ENCODE measurements around the gene AATF.

The AATF gene

GRCh38 chr17:36948717-36949460 lies at the start of gene AATF:
Gene AATF (plus strand): TSS chr17:36948954. CDS start chr17:36949126, 172 bp downstream.
- DNase-seq (ENCODE audit: low read depth in 2 of 2), result peak; percentile 91 to 96

GRCh38 chr17:36899250-36900159 lies 49.2 kb upstream of the AATF start:
- no peak for DNase-seq (ENCODE audit: low read depth in 2 of 2)

- DNase-seq (ENCODE audit: low read depth in 2 of 2), result no peak
Observed at GRCh38 chr17:36900160-36900512, 48.6 kb upstream of the AATF start.

GRCh38 chr17:36901506-36901905 lies 47.2 kb upstream of the AATF start:
- no peak for DNase-seq (ENCODE audit: low read depth in 2 of 2)

GRCh38 chr17:36907407-36907806 lies 41.3 kb upstream of the AATF start:
- DNase-seq (ENCODE audit: low read depth in 2 of 2), result no peak

GRCh38 chr17:36910513-36910912 lies 38.2 kb upstream of the AATF start:
- DNase-seq (ENCODE audit: low read depth in 2 of 2), result no peak

- DNase-seq (ENCODE audit: low read depth in 2 of 2), result no peak
Observed at GRCh38 chr17:36911001-36911400, 37.8 kb upstream of the AATF start.

GRCh38 chr17:36913132-36913531 lies 35.6 kb upstream of the AATF start:
- no peak for DNase-seq (ENCODE audit: low read depth in 2 of 2)

- no peak for DNase-seq (ENCODE audit: low read depth in 2 of 2)
Observed at GRCh38 chr17:36918211-36918691, 30.5 kb upstream of the AATF start.

GRCh38 chr17:36919407-36919968 lies 29.3 kb upstream of the AATF start:
- DNase-seq (ENCODE audit: low read depth in 2 of 2), result no peak

- DNase-seq (ENCODE audit: low read depth in 2 of 2), result no peak
Observed at GRCh38 chr17:36920032-36921005, 28.4 kb upstream of the AATF start.

GRCh38 chr17:36921095-36921851 lies 27.5 kb upstream of the AATF start:
- peak in 1 of 2 donors; percentile 34 for DNase-seq (ENCODE audit: low read depth in 2 of 2)

GRCh38 chr17:36922175-36922574 lies 26.6 kb upstream of the AATF start:
- no peak for DNase-seq (ENCODE audit: low read depth in 2 of 2)

- DNase-seq (ENCODE audit: low read depth in 2 of 2), result no peak
Observed at GRCh38 chr17:36923814-36924221, 24.9 kb upstream of the AATF start.

GRCh38 chr17:36926226-36926625 lies 22.5 kb upstream of the AATF start:
- no peak for DNase-seq (ENCODE audit: low read depth in 2 of 2)

- no peak for DNase-seq (ENCODE audit: low read depth in 2 of 2)
Observed at GRCh38 chr17:36926701-36927100, 22.1 kb upstream of the AATF start.

GRCh38 chr17:36928471-36929345 lies 20.0 kb upstream of the AATF start:
- no peak for DNase-seq (ENCODE audit: low read depth in 2 of 2)

- no peak for DNase-seq (ENCODE audit: low read depth in 2 of 2)
Observed at GRCh38 chr17:36929851-36930582, 18.7 kb upstream of the AATF start.

GRCh38 chr17:36930583-36930900 lies 18.2 kb upstream of the AATF start:
- no peak for DNase-seq (ENCODE audit: low read depth in 2 of 2)
